ENCODE data around the gene DYNC2I2.
"Not testable (repeated sequence)": the region's sequence is repeated elsewhere in the genome, so short reads cannot be mapped to it uniquely, and the experiment has no call there.

The DYNC2I2 gene

GRCh38 chr9:128656416-128657343 lies at the start of gene DYNC2I2:
DYNC2I2 (minus strand) TSS chr9:128656847; CDS start chr9:128656726, 121 bp downstream.
- H3K9me3 Mint-ChIP-seq = no peaks in the 10 kb centered on the region
- no peaks in the 10 kb centered on the region for H3K27me3 Mint-ChIP-seq
- H3K27ac Mint-ChIP-seq = peak within 1 kb of the TSS; percentile 99
- peak; percentile 97 for DNase-seq
- CTCF ChIA-PET = no interaction called here
- peak within 1 kb of the TSS; percentile 86 for H3K4me3 Mint-ChIP-seq
- peaks cover 8% of the 10 kb centered on the region for H3K36me3 Mint-ChIP-seq
- H3K4me1 Mint-ChIP-seq = peaks cover 20% of the 10 kb centered on the region

DNA sequence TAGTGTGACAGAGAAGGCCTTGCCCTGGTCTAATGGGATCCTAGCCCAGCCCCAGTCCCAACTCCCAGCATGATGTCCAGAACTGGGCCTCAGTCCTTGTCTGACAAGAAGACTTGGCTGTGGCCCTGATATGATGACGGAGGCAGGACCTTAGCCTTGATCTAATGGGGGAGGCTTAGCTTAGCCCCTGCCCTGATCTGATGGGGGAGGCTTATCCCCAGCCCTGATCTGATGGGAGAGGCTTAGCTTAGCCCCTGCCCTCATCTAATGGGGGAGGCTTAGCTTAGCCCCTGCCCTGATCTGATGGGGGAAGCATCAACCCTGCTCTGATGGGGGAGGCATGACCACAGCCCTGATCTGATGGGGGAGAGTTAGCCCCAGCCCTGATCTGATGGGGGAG lies 49.4 kb upstream of the DYNC2I2 start:
- H3K9me3 Mint-ChIP-seq = no peaks in the 10 kb centered on the region
- DNase-seq = peak; percentile 19
- no peak overlapping the region for H3K27ac Mint-ChIP-seq
- peaks cover 16% of the 10 kb centered on the region for H3K4me1 Mint-ChIP-seq
- peaks cover 18% of the 10 kb centered on the region for H3K27me3 Mint-ChIP-seq
- no peak overlapping the region for H3K4me3 Mint-ChIP-seq
- H3K36me3 Mint-ChIP-seq = no peaks in the 10 kb centered on the region
- CTCF ChIA-PET = interaction anchor here (0.9 to 1.6 kb wide), 2 partner anchors 9 to 113 kb away, joined by 4 read pairs; partner anchors contain the start of gene ENDOG

DNA sequence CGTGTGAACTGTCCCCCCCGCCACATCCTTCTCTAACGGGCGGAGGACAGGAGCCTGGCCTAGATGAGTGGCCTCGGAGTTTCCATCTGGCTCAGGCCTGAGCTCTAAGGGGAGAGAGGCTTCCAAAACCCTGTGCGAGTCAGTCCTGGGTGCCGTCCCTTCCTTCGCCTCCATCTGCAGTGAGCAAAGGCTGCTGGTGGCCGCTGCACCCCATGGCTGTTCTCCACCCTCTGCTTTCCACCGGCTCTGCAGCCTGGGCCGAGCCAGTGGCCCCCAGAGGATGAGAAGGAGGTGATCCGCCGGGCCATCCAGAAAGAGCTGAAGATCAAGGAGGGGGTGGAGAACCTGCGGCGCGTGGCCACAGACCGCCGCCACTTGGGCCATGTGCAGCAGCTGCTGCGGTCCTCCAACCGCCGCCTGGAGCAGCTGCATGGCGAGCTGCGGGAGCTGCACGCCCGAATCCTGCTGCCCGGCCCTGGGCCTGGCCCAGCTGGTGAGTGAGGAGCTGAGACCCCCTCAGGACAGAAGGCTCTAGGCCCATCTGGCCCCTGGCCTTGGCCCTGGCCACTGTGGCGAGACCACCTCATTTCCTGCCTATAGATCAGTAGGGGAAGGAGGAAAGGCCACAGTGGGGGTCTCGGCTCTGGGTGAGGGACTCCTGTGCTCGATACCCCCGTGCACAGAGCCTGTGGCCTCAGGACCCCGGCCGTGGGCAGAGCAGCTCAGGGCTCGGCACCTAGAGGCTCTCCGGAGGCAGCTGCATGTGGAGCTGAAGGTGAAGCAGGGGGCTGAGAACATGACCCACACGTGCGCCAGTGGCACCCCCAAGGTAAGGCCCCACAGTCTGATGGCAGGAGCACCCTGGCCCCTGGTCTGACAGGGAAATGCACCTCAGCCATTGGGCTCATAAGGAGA lies 48.7 kb upstream of the DYNC2I2 start:
- CTCF ChIA-PET = interaction anchor here (0.9 to 1.6 kb wide), 2 partner anchors 8 to 113 kb away, joined by 4 read pairs; partner anchors contain the start of gene ENDOG
- Mint-ChIP-seq H3K9me3 (no peaks in the 10 kb centered on the region), H3K4me1 (peaks cover 16% of the 10 kb centered on the region), H3K27me3 (peaks cover 18% of the 10 kb centered on the region), H3K36me3 (no peaks in the 10 kb centered on the region), H3K4me3 (no peak overlapping the region), H3K27ac (no peak overlapping the region)
- DNase-seq = peak; percentile 18

DNA sequence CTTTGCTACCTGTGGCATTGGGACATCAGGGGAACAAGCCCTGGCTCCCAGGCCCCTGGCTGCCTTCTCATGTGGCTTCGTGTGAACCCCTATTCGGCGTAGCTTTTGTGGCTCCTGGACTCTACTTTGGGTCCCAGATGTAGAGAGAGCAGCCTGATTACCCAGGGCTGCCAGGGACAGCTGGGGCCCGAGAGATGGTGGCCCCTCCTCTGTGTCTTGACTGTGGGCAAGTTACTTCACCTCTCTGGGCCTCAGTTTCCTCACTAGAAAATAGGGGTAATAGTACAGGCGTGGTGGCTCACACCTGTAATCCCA lies 47.7 kb upstream of the DYNC2I2 start:
- CTCF ChIA-PET = interaction anchor here (1.0 kb wide), 1 partner anchor 409 kb away, joined by 3 read pairs; no protein-coding TSS in a partner anchor
- Mint-ChIP-seq H3K27ac (no peak overlapping the region), H3K27me3 (peaks cover 18% of the 10 kb centered on the region), H3K4me1 (peaks cover 16% of the 10 kb centered on the region), H3K36me3 (no peaks in the 10 kb centered on the region), H3K4me3 (peak overlapping the region; percentile 12), H3K9me3 (no peaks in the 10 kb centered on the region)
- no peak for DNase-seq

DNA sequence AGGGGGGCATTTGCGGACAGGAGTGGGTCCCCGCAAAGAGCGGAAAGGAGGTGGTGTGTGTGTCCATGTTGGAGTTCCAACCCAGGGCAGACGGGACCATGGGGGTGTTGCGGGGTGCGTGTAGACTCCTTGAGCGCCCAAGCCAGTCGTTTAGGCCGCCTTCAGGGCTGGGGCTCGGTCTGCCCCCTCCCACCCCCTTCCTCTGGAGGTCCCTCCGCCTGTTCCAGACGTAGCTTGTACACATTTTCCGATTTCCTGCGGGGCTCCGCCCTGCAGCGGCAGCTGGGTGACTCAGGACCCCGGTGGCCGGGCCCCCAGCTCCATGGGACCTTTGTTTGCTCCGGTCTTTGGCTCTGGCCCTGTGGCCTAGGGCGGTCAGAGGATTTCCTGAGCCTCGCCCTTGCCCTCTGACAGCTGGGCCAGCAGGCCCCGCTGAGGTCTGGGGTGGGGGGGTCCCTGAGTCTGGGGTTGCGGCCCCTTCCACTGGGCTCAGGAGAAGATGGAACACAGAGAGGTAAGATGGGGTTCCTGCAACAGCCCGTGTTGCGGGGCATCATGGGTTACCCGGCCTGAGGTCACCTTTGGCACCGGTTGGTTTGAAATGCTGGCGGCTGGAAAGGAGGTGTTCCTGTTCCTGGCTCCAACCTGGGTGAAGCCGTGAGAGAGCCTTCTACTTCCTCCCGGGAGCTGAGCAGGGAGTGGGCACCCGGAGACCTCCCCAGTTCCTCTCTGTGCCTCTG lies 47.1 kb upstream of the DYNC2I2 start:
- Mint-ChIP-seq H3K36me3 (no peaks in the 10 kb centered on the region), H3K27ac (no peak overlapping the region), H3K9me3 (no peaks in the 10 kb centered on the region), H3K27me3 (peaks cover 18% of the 10 kb centered on the region), H3K4me3 (peak overlapping the region; percentile 89), H3K4me1 (peaks cover 16% of the 10 kb centered on the region)
- DNase-seq = peak; percentile 19
- CTCF ChIA-PET = interaction anchor here (1.0 kb wide), 1 partner anchor 409 kb away, joined by 3 read pairs; no protein-coding TSS in a partner anchor

DNA sequence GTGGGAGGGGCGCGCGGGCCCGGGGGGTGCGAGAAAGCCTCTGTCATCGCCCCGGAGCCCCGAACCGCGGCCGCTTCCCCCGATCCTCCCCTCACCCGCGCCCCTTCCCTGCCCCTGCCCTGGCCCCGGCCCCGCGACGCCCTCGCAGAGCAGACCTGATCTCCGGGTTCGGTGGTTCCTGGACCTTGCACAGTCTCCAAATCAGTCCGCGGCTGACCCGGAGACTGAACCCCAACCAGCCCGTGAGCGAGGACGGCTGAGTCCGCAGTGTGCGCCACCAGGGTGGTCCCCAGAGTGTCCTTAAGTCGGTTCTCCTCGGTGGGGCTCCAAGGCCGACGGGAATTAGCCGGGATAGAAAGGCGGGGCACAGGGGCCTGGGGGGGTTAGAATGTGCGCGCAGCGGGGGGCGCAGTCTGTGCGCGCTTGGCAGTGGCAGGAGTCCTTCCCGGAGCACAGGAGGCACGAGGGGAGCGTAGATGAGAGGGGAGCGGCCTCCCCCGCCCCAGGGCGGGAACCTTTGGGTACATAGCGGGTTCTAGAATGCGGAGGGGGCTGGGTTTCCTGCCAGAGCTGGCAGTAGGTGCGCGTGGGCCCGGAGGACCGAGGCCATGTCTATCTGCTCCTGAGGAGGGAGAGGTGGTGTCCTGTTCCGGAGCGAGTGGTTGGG lies 46.4 kb upstream of the DYNC2I2 start:
- Mint-ChIP-seq H3K36me3 (no peaks in the 10 kb centered on the region), H3K4me1 (peaks cover 16% of the 10 kb centered on the region), H3K27ac (no peak overlapping the region), H3K4me3 (peak overlapping the region; percentile 89), H3K9me3 (no peaks in the 10 kb centered on the region), H3K27me3 (peaks cover 18% of the 10 kb centered on the region)
- CTCF ChIA-PET = no interaction called here
- DNase-seq = peak; percentile 56

GRCh38 chr9:128702445-128702948 lies 45.9 kb upstream of the DYNC2I2 start, which contains the start of gene PKN3:
PKN3 (plus strand) TSS chr9:128702503; CDS start chr9:128702916, 413 bp downstream.
- no peaks in the 10 kb centered on the region for H3K9me3 Mint-ChIP-seq
- H3K36me3 Mint-ChIP-seq = no peaks in the 10 kb centered on the region
- peak; percentile 92 for DNase-seq
- H3K4me1 Mint-ChIP-seq = peaks cover 16% of the 10 kb centered on the region
- CTCF ChIA-PET = interaction anchor here (0.7 to 1.4 kb wide), 7 partner anchors 8 to 61 kb away, joined by 3 to 9 read pairs (median 3); partner anchors contain the start of gene ZDHHC12
- peak within 1 kb of the TSS; percentile 71 for H3K27ac Mint-ChIP-seq
- H3K27me3 Mint-ChIP-seq = peaks cover 18% of the 10 kb centered on the region
- H3K4me3 Mint-ChIP-seq = peak within 1 kb of the TSS; percentile 89

- Mint-ChIP-seq H3K27me3 (peaks cover 18% of the 10 kb centered on the region), H3K4me1 (peaks cover 16% of the 10 kb centered on the region), H3K9me3 (no peaks in the 10 kb centered on the region), H3K27ac (no peak overlapping the region), H3K36me3 (peaks cover 6% of the 10 kb centered on the region), H3K4me3 (peak overlapping the region; percentile 67)
- DNase-seq = peak; percentile 17
- CTCF ChIA-PET = interaction anchor here (0.9 to 1.4 kb wide), 3 partner anchors 23 to 116 kb away, joined by 3 to 9 read pairs (median 3); partner anchors contain the start of gene ZDHHC12
Measured at GRCh38 chr9:128701227-128701854, 44.7 kb upstream of the DYNC2I2 start.

DNA sequence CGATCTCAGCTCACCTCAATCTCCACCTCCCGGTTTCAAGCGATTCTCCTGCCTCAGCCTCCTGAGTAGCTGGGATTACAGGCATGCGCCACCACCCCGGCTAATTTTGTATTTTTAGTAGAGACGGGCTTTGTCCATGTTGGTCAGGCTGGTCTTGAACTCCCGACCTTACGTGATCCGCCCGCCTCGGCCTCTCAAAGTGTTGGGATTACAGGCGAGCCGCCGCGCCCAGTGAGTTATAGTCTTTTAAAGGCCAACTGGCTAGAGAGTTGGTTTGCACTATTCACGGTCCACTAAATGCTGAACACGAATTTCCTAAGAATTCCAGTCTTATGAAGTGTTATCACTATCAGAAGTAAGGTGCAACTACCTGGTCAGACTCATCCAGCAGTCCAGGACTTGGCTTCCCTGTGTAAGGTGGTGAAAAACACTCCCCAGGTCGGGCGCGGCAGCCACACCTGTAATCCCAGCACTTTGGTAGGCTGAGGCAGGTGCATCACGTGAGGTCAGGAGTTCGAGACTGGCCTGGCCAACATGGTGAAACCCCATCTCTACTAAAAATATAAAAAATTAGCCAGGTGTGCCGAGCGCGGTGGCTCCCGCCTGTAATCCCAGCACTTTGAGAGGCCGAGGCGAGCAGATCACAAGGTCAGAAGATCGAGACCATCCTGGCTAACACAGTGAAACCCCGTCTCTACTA lies 42.6 kb upstream of the DYNC2I2 start:
- H3K4me3 Mint-ChIP-seq, CTCF ChIA-PET, H3K9me3 Mint-ChIP-seq, H3K27ac Mint-ChIP-seq: not testable (repeated sequence)
- Mint-ChIP-seq H3K36me3 (peaks cover 23% of the 10 kb centered on the region), H3K27me3 (peaks cover 18% of the 10 kb centered on the region), H3K4me1 (peaks cover 16% of the 10 kb centered on the region)
- DNase-seq = peak; percentile 5

- CTCF ChIA-PET = interaction anchor here (1.0 kb wide), 1 partner anchor 9 kb away, joined by 4 read pairs; no protein-coding TSS in a partner anchor
- H3K27me3 Mint-ChIP-seq = peaks cover 1% of the 10 kb centered on the region
- no peak overlapping the region for H3K4me3 Mint-ChIP-seq
- peak overlapping the region; percentile 64 for H3K27ac Mint-ChIP-seq
- H3K9me3 Mint-ChIP-seq = peaks cover 2% of the 10 kb centered on the region
- DNase-seq = peak; percentile 3
- H3K36me3 Mint-ChIP-seq = peaks cover 34% of the 10 kb centered on the region
- peaks cover 18% of the 10 kb centered on the region for H3K4me1 Mint-ChIP-seq
Measured at GRCh38 chr9:128696923-128697707, 40.5 kb upstream of the DYNC2I2 start.

- CTCF ChIA-PET = no interaction called here
- no peak overlapping the region for H3K4me3 Mint-ChIP-seq
- H3K4me1 Mint-ChIP-seq = peaks cover 19% of the 10 kb centered on the region
- H3K36me3 Mint-ChIP-seq = peaks cover 48% of the 10 kb centered on the region
- no peaks in the 10 kb centered on the region for H3K27me3 Mint-ChIP-seq
- DNase-seq = no peak
- no peak overlapping the region for H3K27ac Mint-ChIP-seq
- H3K9me3 Mint-ChIP-seq = peaks cover 2% of the 10 kb centered on the region
Measured at GRCh38 chr9:128694344-128694743, 37.7 kb upstream of the DYNC2I2 start.

All from activated naive CD4-positive, alpha-beta T cell treated with anti-CD3 and anti-CD28 coated beads, Interleukin-2, amount 10 ng/mL, durations not matched to agents 7 days and 5 days (primary cell).